Astrocyte (in vitro differentiated cells and primary cell): ENCODE results near the gene TICRR.

Source experiments
- EZH2 ChIP-seq: IDR thresholded peaks from 2 replicates; pipeline ENCODE4 v1.6.1; 2012; ENCODE audit warnings: mild to moderate bottlenecking, low read length, inconsistent platforms; ENCODE audit not compliant: insufficient read depth
- TF ChIP-seq, protein P1 (sequence below): IDR thresholded peaks from 2 replicates; pipeline ENCODE4 v1.5.1; 2011; ENCODE audit warnings: low read depth, mild to moderate bottlenecking, inconsistent platforms, low read length, moderate library complexity; ENCODE audit not compliant: insufficient read depth

DNA sequence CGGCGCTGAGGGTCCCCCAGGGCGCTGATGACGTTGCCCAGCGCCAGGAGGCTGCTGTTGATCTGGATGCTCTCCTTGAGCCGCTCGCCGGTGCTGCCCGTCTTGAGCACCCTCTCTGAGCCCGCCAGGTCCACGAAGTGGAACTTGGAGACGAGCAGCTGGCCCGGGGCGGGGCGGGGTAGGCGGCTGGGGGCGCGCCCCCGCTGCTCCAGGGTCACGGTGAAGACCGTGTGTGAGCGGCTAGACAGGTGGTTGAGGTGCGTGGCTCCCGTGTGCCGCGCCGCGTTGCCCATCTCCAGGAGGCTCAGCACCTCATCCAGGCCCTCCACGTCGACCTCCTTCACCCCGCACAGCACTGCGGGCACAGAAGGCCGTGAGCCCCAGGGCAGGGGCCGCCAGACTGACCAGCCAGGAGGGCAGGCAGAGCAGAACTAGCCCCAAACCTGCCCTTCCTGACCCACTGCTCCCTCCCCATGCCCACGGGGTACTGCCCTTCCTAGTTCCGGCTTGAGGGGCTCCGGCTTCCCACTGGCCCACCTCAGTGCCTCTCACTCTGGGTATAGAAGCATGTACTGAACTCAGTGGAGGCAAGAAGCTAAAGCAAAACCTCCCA lies 73.8 kb downstream of the TICRR start:
- TF ChIP-seq, protein P1, sequence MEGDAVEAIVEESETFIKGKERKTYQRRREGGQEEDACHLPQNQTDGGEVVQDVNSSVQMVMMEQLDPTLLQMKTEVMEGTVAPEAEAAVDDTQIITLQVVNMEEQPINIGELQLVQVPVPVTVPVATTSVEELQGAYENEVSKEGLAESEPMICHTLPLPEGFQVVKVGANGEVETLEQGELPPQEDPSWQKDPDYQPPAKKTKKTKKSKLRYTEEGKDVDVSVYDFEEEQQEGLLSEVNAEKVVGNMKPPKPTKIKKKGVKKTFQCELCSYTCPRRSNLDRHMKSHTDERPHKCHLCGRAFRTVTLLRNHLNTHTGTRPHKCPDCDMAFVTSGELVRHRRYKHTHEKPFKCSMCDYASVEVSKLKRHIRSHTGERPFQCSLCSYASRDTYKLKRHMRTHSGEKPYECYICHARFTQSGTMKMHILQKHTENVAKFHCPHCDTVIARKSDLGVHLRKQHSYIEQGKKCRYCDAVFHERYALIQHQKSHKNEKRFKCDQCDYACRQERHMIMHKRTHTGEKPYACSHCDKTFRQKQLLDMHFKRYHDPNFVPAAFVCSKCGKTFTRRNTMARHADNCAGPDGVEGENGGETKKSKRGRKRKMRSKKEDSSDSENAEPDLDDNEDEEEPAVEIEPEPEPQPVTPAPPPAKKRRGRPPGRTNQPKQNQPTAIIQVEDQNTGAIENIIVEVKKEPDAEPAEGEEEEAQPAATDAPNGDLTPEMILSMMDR: no peak
- no peak for TF ChIP-seq EZH2
